Body of pancreas (tissue), 4 donors: ENCODE measurements around the gene TEKTIP1. TPM values are rescaled to one million over a fixed set of nuclear protein-coding genes. Genes with fewer than 3 reads are reported as not detected.

Source experiments
- ATAC-seq: fragments of 150-250 bp; one replicate; pipeline ENCODE4 v1.9.1; 2016
- DNase-seq, 4 donors: peaks; one replicate each; pipeline ENCODE4 v3.0.0-alpha.2; 2019
- H3K27ac ChIP-seq, 4 donors: fragments of 200-600 bp; sonication (generic); 1 replicate in 3 of 4; 2 replicates in 1 of 4; pipeline versions ENCODE4 v1.5.1 to v1.6.1; 2016 to 2019; ENCODE audit warnings: mild to moderate bottlenecking in 1 of 4, mixed read lengths in 1 of 4, moderate library complexity in 1 of 4
- H3K27me3 ChIP-seq, 2 donors: fragments of 200-600 bp; sonication (generic); one replicate each; pipeline ENCODE4 v1.6.0; 2016; ENCODE audit warnings: mild to moderate bottlenecking in 1 of 2
- H3K36me3 ChIP-seq, 2 donors: fragments of 200-600 bp; sonication (generic); replicated peaks in 1 of 2; 2 replicates each; pipeline ENCODE4 v1.5.1; 2016; ENCODE audit warnings: low read depth in 2 of 2; ENCODE audit not compliant: insufficient read depth in 1 of 2
- H3K4me1 ChIP-seq: fragments of 200-600 bp; sonication (generic); one replicate; pipeline ENCODE4 v1.6.0; 2016
- H3K4me3 ChIP-seq, 2 donors: fragments of 200-600 bp; sonication (generic); 1 replicate in 1 of 2; 2 replicates in 1 of 2; pipeline ENCODE4 v1.5.1; 2016 to 2019
- H3K9me3 ChIP-seq, 3 donors: fragments of 200-600 bp; sonication (generic); 1 replicate in 2 of 3; 2 replicates in 1 of 3; pipeline ENCODE4 v1.5.1; 2016
- POLR2A ChIP-seq, 3 donors: fragments of 450-650 bp; IDR thresholded peaks; one replicate each; pipeline ENCODE4 v1.6.1; 2016; ENCODE audit warnings: antibody characterized with exemption in 3 of 3, mild to moderate bottlenecking in 2 of 3
- WGBS, 2 donors: methylation state at CpG; one replicate each; pipeline ENCODE4 v1.1.5; 2017; 5-methylcytosine and 5-hydroxymethylcytosine counted together
- intact Hi-C: fragments of 100-400 bp; cut with DNase I; formaldehyde crosslinking; loops from one replicate; pipeline ENCODE4 v1.15.1; 2023
- total RNA-seq, 2 donors: library from RNA; depleted of rRNA; stranded (reverse); fragments of >200 nt; gene quantifications; one replicate each; pipeline ENCODE4 v1.1.0, GENCODE V29; 2016
- TF ChIP-seq, protein P1 (sequence below), 7 experiments: fragments of 450-650 bp in 4 of 7; fragments of 200-600 bp in 3 of 7; sonication (generic) in 3 of 7; IDR thresholded peaks; one replicate each; pipeline ENCODE4 v1.5.1; 2016 to 2019; ENCODE audit warnings: antibody characterized with exemption in 7 of 7

TEKTIP1 gene
- total RNA-seq, 2 donors from 2014 or later = 1.3 TPM; not detected in 1

DNA sequence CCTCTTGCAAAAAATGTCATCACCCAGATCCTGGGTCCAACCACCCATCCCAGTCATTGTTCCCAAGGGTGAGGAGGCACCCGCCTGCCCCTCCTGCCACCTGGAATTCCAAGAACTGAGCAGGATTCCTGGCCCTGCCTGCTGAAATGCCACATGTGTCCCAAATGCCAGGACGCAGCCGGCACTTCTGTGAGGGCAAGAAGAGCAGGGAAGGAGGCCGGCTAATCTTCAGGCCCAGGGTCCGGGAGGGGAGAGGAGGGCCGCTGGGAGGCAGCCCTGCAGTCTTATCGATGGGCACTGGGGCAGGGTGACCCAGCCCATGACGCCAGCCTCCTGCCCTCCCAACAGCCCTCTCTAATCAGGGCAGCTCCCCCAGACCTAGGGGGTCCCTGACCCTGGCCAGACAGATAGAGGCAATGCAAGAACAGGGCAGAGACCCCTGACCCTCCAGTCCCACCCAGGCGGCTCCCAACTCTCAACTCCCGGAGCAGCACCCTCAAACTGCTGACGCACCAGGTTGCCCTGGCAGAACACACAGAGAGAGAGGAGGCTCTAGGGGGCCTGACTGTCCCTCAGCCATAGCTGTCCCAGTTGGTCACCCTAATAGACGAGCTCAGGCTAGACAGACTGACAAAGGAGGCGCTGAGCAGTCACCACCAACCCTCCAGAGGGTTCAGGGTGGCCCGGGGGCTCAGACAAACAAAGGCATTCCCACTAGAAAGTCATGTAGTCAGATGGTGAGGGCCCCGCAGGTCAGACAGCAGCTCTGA, 16.9 kb downstream of the TEKTIP1 start:
- Histone ChIP-seq H3K4me3 (peak overlapping the region; percentile 71 to 75), H3K36me3 (no peaks in the 10 kb centered on the region), H3K27ac (no peak overlapping the region), H3K4me1 (peaks cover 45% of the 10 kb centered on the region), H3K27me3 (no peaks in the 10 kb centered on the region), H3K9me3 (no peaks in the 10 kb centered on the region)
- no peak for DNase-seq
- TF ChIP-seq, protein P1, sequence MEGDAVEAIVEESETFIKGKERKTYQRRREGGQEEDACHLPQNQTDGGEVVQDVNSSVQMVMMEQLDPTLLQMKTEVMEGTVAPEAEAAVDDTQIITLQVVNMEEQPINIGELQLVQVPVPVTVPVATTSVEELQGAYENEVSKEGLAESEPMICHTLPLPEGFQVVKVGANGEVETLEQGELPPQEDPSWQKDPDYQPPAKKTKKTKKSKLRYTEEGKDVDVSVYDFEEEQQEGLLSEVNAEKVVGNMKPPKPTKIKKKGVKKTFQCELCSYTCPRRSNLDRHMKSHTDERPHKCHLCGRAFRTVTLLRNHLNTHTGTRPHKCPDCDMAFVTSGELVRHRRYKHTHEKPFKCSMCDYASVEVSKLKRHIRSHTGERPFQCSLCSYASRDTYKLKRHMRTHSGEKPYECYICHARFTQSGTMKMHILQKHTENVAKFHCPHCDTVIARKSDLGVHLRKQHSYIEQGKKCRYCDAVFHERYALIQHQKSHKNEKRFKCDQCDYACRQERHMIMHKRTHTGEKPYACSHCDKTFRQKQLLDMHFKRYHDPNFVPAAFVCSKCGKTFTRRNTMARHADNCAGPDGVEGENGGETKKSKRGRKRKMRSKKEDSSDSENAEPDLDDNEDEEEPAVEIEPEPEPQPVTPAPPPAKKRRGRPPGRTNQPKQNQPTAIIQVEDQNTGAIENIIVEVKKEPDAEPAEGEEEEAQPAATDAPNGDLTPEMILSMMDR (IDR thresholded peaks at IDR 0.05) = no peak
- TF ChIP-seq POLR2A (IDR thresholded peaks at IDR 0.05) = no peak
- 48 to 51% methylated on average over 4 to 14 of the region's 15 CpGs for WGBS, 2 donors
- intact Hi-C loops = no loop called here
- ATAC-seq = no peak

DNA sequence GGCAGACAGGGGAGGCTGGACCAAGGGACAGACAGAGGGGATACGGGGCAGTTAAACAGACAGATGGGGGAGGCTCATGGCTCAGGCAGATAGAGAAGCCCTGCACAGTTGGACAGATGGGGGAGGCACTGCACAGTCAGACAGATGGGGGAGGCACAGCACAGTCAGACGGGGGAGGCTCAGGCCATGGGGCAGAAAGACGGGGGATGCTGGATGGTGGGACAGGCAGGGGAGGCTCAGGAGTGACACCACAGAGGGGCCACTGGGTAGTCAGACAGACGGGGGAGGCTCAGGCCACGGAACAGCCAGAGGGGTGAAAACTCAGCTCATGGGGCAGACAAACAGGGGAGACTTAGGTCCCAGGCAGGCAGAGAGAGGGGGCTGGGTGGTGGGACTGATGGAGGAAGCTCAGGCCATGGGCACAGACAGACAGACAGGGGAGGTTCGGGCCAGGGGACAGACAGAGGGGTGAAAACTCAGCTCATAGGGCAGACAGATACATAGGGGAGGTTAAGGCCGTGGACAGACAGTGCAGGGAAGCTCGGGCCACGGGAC, 17.5 kb downstream of the TEKTIP1 start:
- intact Hi-C loops = no loop called here
- Histone ChIP-seq H3K36me3 (no peaks in the 10 kb centered on the region), H3K4me1 (peaks cover 45% of the 10 kb centered on the region), H3K9me3 (no peaks in the 10 kb centered on the region), H3K27ac (peak overlapping the region in 3 of 4 donors; percentile 5 to 77 (median 74)), H3K4me3 (peak overlapping the region; percentile 71 to 75), H3K27me3 (no peaks in the 10 kb centered on the region)
- TF ChIP-seq POLR2A (IDR thresholded peaks at IDR 0.05) = no peak
- TF ChIP-seq, protein P1 (IDR thresholded peaks at IDR 0.05) = no peak
- DNase-seq (no peak), ATAC-seq (no peak)
- WGBS, 2 donors = 15 to 21% methylated on average over 9 of the region's 9 CpGs

DNA sequence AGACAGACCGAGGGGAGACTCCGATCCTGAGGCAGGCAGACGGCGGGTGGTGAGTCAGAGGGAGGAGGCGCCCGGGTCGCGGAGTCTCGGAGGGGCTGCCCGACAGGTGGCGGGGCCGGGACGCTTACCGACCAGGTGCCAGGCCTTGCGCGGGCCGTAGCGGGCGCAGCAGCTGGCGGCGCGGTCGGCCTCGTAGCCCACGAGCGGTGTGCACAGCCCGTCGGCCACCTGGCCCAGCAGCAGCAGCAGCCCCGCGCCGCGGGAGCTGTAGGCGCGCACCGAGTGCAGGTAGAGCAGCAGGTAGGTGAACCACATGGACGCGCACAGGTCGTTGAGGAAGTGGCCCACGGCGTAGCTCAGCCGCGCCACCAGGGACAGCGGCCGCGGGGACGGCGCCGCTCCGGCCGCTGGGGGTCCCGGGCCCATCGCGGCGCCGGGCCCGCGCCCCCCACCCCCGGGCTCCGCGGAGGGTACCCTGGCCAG, 18.0 kb downstream of the TEKTIP1 start:
- H3K27me3 ChIP-seq = no peaks in the 10 kb centered on the region
- H3K4me3 ChIP-seq = peak overlapping the region; percentile 71 to 75
- WGBS, 2 donors = 1% methylated on average over 23 to 44 of the region's 60 CpGs
- H3K27ac ChIP-seq = peak overlapping the region; percentile 5 to 77 (median 64)
- DNase-seq = peak; percentile 52 to 61 (median 57)
- H3K36me3 ChIP-seq = no peaks in the 10 kb centered on the region
- peaks cover 45% of the 10 kb centered on the region for H3K4me1 ChIP-seq
- ATAC-seq = peak; percentile 52
- no peaks in the 10 kb centered on the region for H3K9me3 ChIP-seq
- TF ChIP-seq POLR2A (IDR thresholded peaks at IDR 0.05) = no peak
- TF ChIP-seq, protein P1 (IDR thresholded peaks at IDR 0.05) = peak in 3 of 7 experiments; percentile 16 to 21 (median 17)
- intact Hi-C loops = no loop called here

DNA sequence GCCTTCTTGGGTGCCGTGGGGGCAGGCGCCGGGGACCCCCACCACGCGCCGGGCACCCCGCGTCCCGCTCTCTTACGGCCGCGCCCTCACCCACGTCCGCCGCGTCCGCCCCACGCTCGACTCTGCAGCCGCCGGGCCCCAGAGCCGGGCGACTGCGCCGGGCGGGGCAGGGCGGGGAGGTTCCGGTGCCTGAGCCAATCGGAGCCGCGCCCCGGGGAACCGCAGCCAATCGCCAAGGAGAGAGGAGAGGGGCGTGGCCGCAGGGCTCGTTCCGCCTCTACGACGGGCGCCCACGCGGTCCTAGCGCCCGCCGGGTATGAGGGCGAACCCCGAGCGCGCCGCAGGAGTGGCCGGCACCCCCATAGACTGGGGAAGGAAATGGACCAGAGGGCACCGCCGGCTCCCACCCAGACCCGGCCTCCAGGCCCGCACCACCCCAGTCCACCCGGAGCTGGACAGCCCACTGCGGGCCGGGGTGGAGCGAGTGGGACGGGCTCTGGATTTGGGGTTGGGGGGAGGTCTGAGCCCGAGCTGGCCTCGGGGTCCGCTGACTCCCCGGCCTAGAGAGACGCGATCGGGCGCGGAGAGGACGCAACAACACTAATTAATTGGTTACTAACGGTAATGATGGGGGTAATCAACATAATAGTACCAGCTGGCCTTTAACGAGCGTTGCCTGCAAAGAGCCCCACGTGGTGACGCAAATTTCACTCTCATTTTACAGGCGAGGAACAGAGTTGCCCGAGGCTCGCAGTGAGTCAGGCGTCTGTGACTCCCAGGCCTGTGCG, 18.7 kb downstream of the TEKTIP1 start, which contains the start of gene MFSD12:
TSS of gene MFSD12 (minus strand) at position 126 of the 788 bp plus-strand sequence. CDS start 183 bp downstream, outside the sequence.
- 1 to 40% methylated on average over 1 to 74 of the region's 81 CpGs for WGBS, 2 donors
- intact Hi-C loops = no loop called here

More for the DNA sequence above, 18.7 kb downstream of the TEKTIP1 start, which contains the start of gene MFSD12:
- peak; percentile 55 to 83 (median 56) for TF ChIP-seq POLR2A (IDR thresholded peaks at IDR 0.05)
- TF ChIP-seq, protein P1 (IDR thresholded peaks at IDR 0.05) = no peak
- peak; percentile 95 to 96 (median 96) for DNase-seq
- no peaks in the 10 kb centered on the region for H3K36me3 ChIP-seq
- no peaks in the 10 kb centered on the region for H3K9me3 ChIP-seq
- no peaks in the 10 kb centered on the region for H3K27me3 ChIP-seq
- peaks cover 45% of the 10 kb centered on the region for H3K4me1 ChIP-seq
- peak within 1 kb of the TSS; percentile 71 to 75 for H3K4me3 ChIP-seq
- peak within 1 kb of the TSS; percentile 5 to 77 (median 64) for H3K27ac ChIP-seq
- peak; percentile 97 for ATAC-seq
